HepG2 (cell line): ENCODE data around the gene IPCEF1. TPM values are rescaled to one million over a fixed set of nuclear protein-coding genes. Genes with fewer than 3 reads are reported as not detected.

Source experiments
- ATAC-seq: fragments of 200-7000 bp; cut with Tn5 transposase; 3 replicates; pipeline ENCODE4 v1.9.1; 2020; ENCODE audit warnings: mild to moderate bottlenecking, moderate library complexity
- BruUV-seq: library from RNA; stranded (reverse); fragments of 400-500 nt; replicated peaks from 2 replicates; lab custom pipeline; 2021; lab: Mats Ljungman, UMichigan
- CTCF ChIA-PET: fragments of 300-600 bp; formaldehyde crosslinking; extraction: SDS; loops from one replicate; lab custom pipeline; 2021; ENCODE audit warnings: low total read pairs, inconsistent platforms, low intra/inter-chr PET ratio; lab: Yijun Ruan, JAX
- POLR2A ChIA-PET: fragments of 350-600 bp; sonication (Branson Sonifier 250); formaldehyde crosslinking; loops from one replicate; lab custom pipeline; 2020; ENCODE audit warnings: antibody characterized with exemption, inconsistent platforms; lab: Yijun Ruan, JAX
- DNase-seq: peaks from one replicate; pipeline ENCODE4 v3.0.0-alpha.2; 2015; ENCODE audit warnings: low spot score
- FAIRE-seq: peaks from 3 replicates; lab custom pipeline; 2011; peaks lifted over from hg19 to GRCh38; lab: Jason Lieb, UNC
- H2AFZ ChIP-seq: one replicate; pipeline ENCODE4 v1.6.1; 2011; ENCODE audit warnings: low read length, inconsistent platforms
- H3K27ac ChIP-seq: fragments of 300-600 bp; 3 replicates; pipeline ENCODE4 v1.8.0; 2011; ENCODE audit warnings: mixed run types, mild to moderate bottlenecking, mixed read lengths, low read length, inconsistent platforms; ENCODE audit not compliant: insufficient read depth; ENCODE audit errors: extremely low read length
- H3K27me3 ChIP-seq, 2 experiments: fragments of 200-600 bp in 1 of 2; 2 replicates in 1 of 2; 3 replicates in 1 of 2; pipeline versions ENCODE4 v1.6.0 to v1.8.0; 2011; ENCODE audit warnings: low read length in 2 of 2, mild to moderate bottlenecking in 2 of 2, moderate library complexity in 2 of 2, inconsistent platforms in 1 of 2; ENCODE audit not compliant: insufficient read depth in 2 of 2, control insufficient read depth in 1 of 2
- H3K36me3 ChIP-seq, 2 experiments: fragments of 200-600 bp in 1 of 2; replicated peaks in 1 of 2; 2 replicates in 1 of 2; 3 replicates in 1 of 2; pipeline versions ENCODE4 v1.5.1 to v1.8.0; 2011; ENCODE audit warnings: low read length in 2 of 2, inconsistent platforms in 1 of 2; ENCODE audit not compliant: insufficient read depth in 2 of 2, control insufficient read depth in 1 of 2
- H3K4me1 ChIP-seq: 2 replicates; pipeline ENCODE4 v1.5.1; 2012; ENCODE audit warnings: low read length, inconsistent platforms; ENCODE audit not compliant: insufficient read depth
- H3K4me2 ChIP-seq: 2 replicates; pipeline ENCODE4 v1.6.0; 2011; ENCODE audit warnings: low read depth, low read length, inconsistent platforms
- H3K4me3 ChIP-seq, 3 experiments: fragments of 200-600 bp in 1 of 3; sonication (generic), shearing (Covaris generic) in 1 of 3; replicated peaks in 1 of 3; 2 replicates each; pipeline ENCODE4 v1.5.1; 2011 to 2016; ENCODE audit warnings: low read length in 3 of 3, inconsistent platforms in 2 of 3, low read depth in 2 of 3, mild to moderate bottlenecking in 2 of 3, control low read depth in 1 of 3, mixed read lengths in 1 of 3; ENCODE audit not compliant: insufficient read depth in 1 of 3
- H3K79me2 ChIP-seq: one replicate; pipeline ENCODE4 v1.6.1; 2011; ENCODE audit warnings: low read length, inconsistent platforms; ENCODE audit not compliant: insufficient read depth
- H3K9ac ChIP-seq: 2 replicates; pipeline ENCODE4 v1.6.0; 2011; ENCODE audit warnings: mild to moderate bottlenecking, low read depth, low read length, inconsistent platforms; ENCODE audit not compliant: insufficient read depth
- H3K9me3 ChIP-seq: 2 replicates; pipeline ENCODE4 v1.5.1; 2012; ENCODE audit warnings: mild to moderate bottlenecking, low read length
- H4K20me1 ChIP-seq: 2 replicates; pipeline ENCODE4 v1.6.0; 2011; ENCODE audit warnings: inconsistent platforms, mild to moderate bottlenecking, low read length, moderate library complexity; ENCODE audit not compliant: insufficient read depth
- BCL3 ChIP-seq: sonication (generic); formaldehyde crosslinking; IDR thresholded peaks from 2 replicates; pipeline ENCODE4 v1.5.1; 2020; ENCODE audit warnings: mild to moderate bottlenecking, missing genetic modification reagents, moderate library complexity
- GATAD1 ChIP-seq: IDR thresholded peaks from 2 replicates; pipeline ENCODE4 v1.6.1; 2016; ENCODE audit warnings: missing genetic modification reagents, missing compliant biosample characterization
- GMEB1 ChIP-seq: sonication (generic); formaldehyde crosslinking; IDR thresholded peaks from 2 replicates; pipeline ENCODE4 v1.5.1; 2020; ENCODE audit warnings: missing genetic modification reagents, mild to moderate bottlenecking, borderline replicate concordance
- HDAC2 ChIP-seq: sonication (generic); formaldehyde crosslinking; IDR thresholded peaks from 2 replicates; pipeline ENCODE4 v1.4.0; 2020; ENCODE audit warnings: missing genetic modification reagents
- HOXA5 ChIP-seq: sonication (generic); formaldehyde crosslinking; IDR thresholded peaks from 2 replicates; pipeline ENCODE4 v1.4.0; 2020; ENCODE audit warnings: missing genetic modification reagents
- SRSF4 ChIP-seq: fragments of 200-400 bp; formaldehyde crosslinking; IDR thresholded peaks from one replicate; pipeline ENCODE4 v1.6.1; 2018; ENCODE audit warnings: mild to moderate bottlenecking, low read depth, low read length, moderate library complexity; ENCODE audit not compliant: poor library complexity, severe bottlenecking
- ZBTB7B ChIP-seq: sonication (generic); formaldehyde crosslinking; IDR thresholded peaks from 2 replicates; pipeline ENCODE4 v1.4.0; 2020; ENCODE audit warnings: missing genetic modification reagents
- ZMAT5 ChIP-seq: sonication (generic); formaldehyde crosslinking; IDR thresholded peaks from 2 replicates; pipeline ENCODE4 v1.5.0; 2020; ENCODE audit warnings: mild to moderate bottlenecking, low read depth, missing genetic modification reagents, borderline replicate concordance
- ZNF331 ChIP-seq: sonication (generic); formaldehyde crosslinking; IDR thresholded peaks from 2 replicates; pipeline ENCODE4 v1.4.0; 2020; ENCODE audit warnings: missing genetic modification reagents
- ZNF619 ChIP-seq: sonication (generic); formaldehyde crosslinking; IDR thresholded peaks from 2 replicates; pipeline ENCODE4 v1.4.0; 2020; ENCODE audit warnings: mild to moderate bottlenecking, missing genetic modification reagents
- ZNF879 ChIP-seq: sonication (generic); formaldehyde crosslinking; IDR thresholded peaks from 2 replicates; pipeline ENCODE4 v1.8.1; 2023; ENCODE audit warnings: missing genetic modification reagents
- WGBS: methylation state at CpG from one replicate; pipeline ENCODE4 v1.1.6; 2017; ENCODE audit warnings: low lambda C conversion rate; 5-methylcytosine and 5-hydroxymethylcytosine counted together
- in situ Hi-C: cut with HindIII; loops from 2 replicates; pipeline ENCODE4 v1.10.0; 2017; ENCODE audit warnings: low pct_unique_long_range_greater_than_20kb; ENCODE audit not compliant: extremely low pct_ligation_motif_present
- intact Hi-C: fragments of 100-400 bp; cut with micrococcal nuclease; formaldehyde crosslinking; loops from one replicate; pipeline ENCODE4 v1.10.0; 2022; ENCODE audit not compliant: unreplicated experiment
- polyA plus RNA-seq, 8 experiments: library from polyadenylated mRNA; depleted of rRNA in 3 of 8; stranded (reverse) in 7 of 8; unstranded in 1 of 8; fragments of >200 nt; fragmentation: Illumina TruSeq in 4 of 8; extraction: Trizol in 4 of 8; gene quantifications; 2 replicates each; pipeline versions ENCODE4 v1.2.1 to v1.2.3, GENCODE V29; 2011 to 2016; ENCODE audit warnings: low read depth in 4 of 8, missing spikeins in 1 of 8, mixed read lengths in 1 of 8; ENCODE audit not compliant: insufficient read depth in 1 of 8
- total RNA-seq, 5 experiments: library from RNA; depleted of rRNA; stranded (reverse); fragments of >200 nt; fragmentation: Illumina TruSeq; extraction: Trizol; gene quantifications; 2 replicates each; pipeline ENCODE4 v1.2.3, GENCODE V29; 2016; ENCODE audit warnings: low read depth in 1 of 5

Gene IPCEF1
- total and polyA plus RNA-seq, 2 of the 13 experiments (the other 11 are each of a cell fraction or from before 2014, with no cell fraction given), result 0.03 TPM; not detected in 1

- Histone ChIP-seq H3K4me2 (no peak overlapping the region), H3K79me2 (no peaks in the 10 kb centered on the region), H4K20me1 (no peaks in the 10 kb centered on the region), H3K9ac (no peak overlapping the region), H2AFZ (no peak overlapping the region), H3K9me3 (no peaks in the 10 kb centered on the region), H3K27me3 (peaks cover 0 to under 1% of the 10 kb centered on the region in 2 experiments; a peak in 2 of 5 replicates), H3K4me3 (no peak overlapping the region), H3K27ac (no peak overlapping the region), H3K4me1 (no peaks in the 10 kb centered on the region), H3K36me3 (no peaks in the 10 kb centered on the region)
- TF ChIP-seq GATAD1 (CRISPR knock-in tag) (no peak), BCL3 (CRISPR knock-in tag) (no peak)
- no peak for ATAC-seq
- ChIA-PET POLR2A (no interaction called here), CTCF (no interaction called here)
- WGBS, result 25% methylated on average over 4 of the region's 4 CpGs
- FAIRE-seq, result no peak
- intact Hi-C loops (no loop called here), in situ Hi-C loops (no loop called here)
- DNase-seq, result no peak
- BruUV-seq, result no TSS peak
Measured at GRCh38 chr6:154228521-154228905, 128.1 kb downstream of the IPCEF1 start.

- Histone ChIP-seq H3K9me3 (no peaks in the 10 kb centered on the region), H4K20me1 (no peaks in the 10 kb centered on the region), H3K27me3 (no peaks in the 10 kb centered on the region; a peak in 1 of 5 replicates), H3K4me3 (no peak overlapping the region), H3K79me2 (no peaks in the 10 kb centered on the region), H3K4me1 (no peaks in the 10 kb centered on the region), H3K27ac (no peak overlapping the region), H3K9ac (no peak overlapping the region), H3K36me3 (no peaks in the 10 kb centered on the region), H3K4me2 (no peak overlapping the region), H2AFZ (no peak overlapping the region)
- POLR2A ChIA-PET, result no interaction called here
- CTCF ChIA-PET, result no interaction called here
- FAIRE-seq (no peak), DNase-seq (no peak), ATAC-seq (no peak)
- BruUV-seq, result no TSS peak
- intact Hi-C loops, result no loop called here
- TF ChIP-seq ZMAT5 (no peak), ZNF879 (CRISPR knock-in tag) (no peak), ZNF331 (CRISPR knock-in tag) (no peak), ZNF619 (no peak), ZBTB7B (no peak), SRSF4 (no peak), HDAC2 (CRISPR knock-in tag) (no peak), HOXA5 (CRISPR knock-in tag) (no peak), GMEB1 (CRISPR knock-in tag) (no peak)
- 32% methylated on average over 7 of the region's 7 CpGs for WGBS
- in situ Hi-C loops, result no loop called here
Measured at GRCh38 chr6:154227862-154228520, 128.6 kb downstream of the IPCEF1 start.
